IMR-90 (cell line): ENCODE results near the gene AFAP1L2. TPM values are rescaled to one million over a fixed set of nuclear protein-coding genes. Genes with fewer than 3 reads are reported as not detected.

Experiments
- ATAC-seq: fragments of 200-7000 bp; cut with Tn5 transposase; 2 replicates; pipeline ENCODE4 v1.9.1; 2020; ENCODE audit warnings: low read depth, mild to moderate bottlenecking, moderate library complexity
- BruUV-seq: library from RNA; stranded (reverse); fragments of 400-500 nt; replicated peaks from 2 replicates; lab custom pipeline; 2021; lab: Mats Ljungman, UMichigan
- CTCF ChIA-PET: fragments of 300-600 bp; formaldehyde crosslinking; extraction: SDS; loops from one replicate; lab custom pipeline; 2021; ENCODE audit warnings: antibody characterized with exemption; lab: Yijun Ruan, JAX
- POLR2A ChIA-PET: fragments of 300-600 bp; sonication (Branson Sonifier 250); formaldehyde crosslinking; loops from one replicate; lab custom pipeline; 2022; ENCODE audit warnings: antibody characterized with exemption; ENCODE audit not compliant: unreplicated experiment; lab: Charles Lee
- DNase-seq: peaks from one replicate; pipeline ENCODE4 v3.0.0; 2013
- H2AFZ ChIP-seq: replicated peaks from 2 replicates; pipeline ENCODE3; 2013; ENCODE audit warnings: low read length, mild to moderate bottlenecking; ENCODE audit not compliant: poor library complexity
- H2AK5ac ChIP-seq: 2 replicates; pipeline ENCODE4 v1.6.1; 2013; ENCODE audit warnings: low read depth, low read length, inconsistent platforms
- H2AK9ac ChIP-seq: replicated peaks from 2 replicates; pipeline ENCODE3; 2013; ENCODE audit warnings: mild to moderate bottlenecking, low read depth, low read length, moderate library complexity; ENCODE audit not compliant: poor library complexity
- H2BK120ac ChIP-seq: 2 replicates; pipeline ENCODE4 v1.6.1; 2013; ENCODE audit warnings: low read depth, low read length, inconsistent platforms
- H2BK15ac ChIP-seq: 3 replicates; pipeline ENCODE4 v1.6.1; 2013; ENCODE audit warnings: low read depth, low read length, inconsistent platforms
- H2BK20ac ChIP-seq: 2 replicates; pipeline ENCODE4 v1.6.1; 2013; ENCODE audit warnings: low read depth, mild to moderate bottlenecking, inconsistent platforms, low read length, moderate library complexity
- H2BK5ac ChIP-seq: 2 replicates; pipeline ENCODE4 v1.6.1; 2013; ENCODE audit warnings: mild to moderate bottlenecking, low read depth, low read length, inconsistent platforms; ENCODE audit not compliant: poor library complexity, severe bottlenecking
- H3K14ac ChIP-seq: replicated peaks from 2 replicates; pipeline ENCODE4 v1.6.1; 2013; ENCODE audit warnings: low read depth, low read length, inconsistent platforms
- H3K18ac ChIP-seq: 2 replicates; pipeline ENCODE4 v1.6.1; 2013; ENCODE audit warnings: low read depth, low read length, control low read depth
- H3K23ac ChIP-seq: 2 replicates; pipeline ENCODE4 v1.6.1; 2013; ENCODE audit warnings: low read depth, low read length, inconsistent platforms
- H3K27ac ChIP-seq: 2 replicates; pipeline ENCODE4 v1.5.1; 2013; ENCODE audit warnings: mild to moderate bottlenecking, control low read depth, low read length; ENCODE audit not compliant: insufficient read depth
- H3K27me3 ChIP-seq: 2 replicates; pipeline ENCODE4 v1.6.1; 2013; ENCODE audit warnings: low read length; ENCODE audit not compliant: control insufficient read depth, insufficient read depth
- H3K36me3 ChIP-seq: 2 replicates; pipeline ENCODE4 v1.6.1; 2013; ENCODE audit warnings: low read length, mixed read lengths; ENCODE audit not compliant: control insufficient read depth, insufficient read depth
- H3K4ac ChIP-seq: 2 replicates; pipeline ENCODE4 v1.6.1; 2013; ENCODE audit warnings: low read depth, low read length, inconsistent platforms
- H3K4me1 ChIP-seq: 2 replicates; pipeline ENCODE4 v1.6.1; 2013; ENCODE audit warnings: low read length, mixed read lengths; ENCODE audit not compliant: control insufficient read depth, insufficient read depth
- H3K4me2 ChIP-seq: 2 replicates; pipeline ENCODE4 v1.6.1; 2013; ENCODE audit warnings: low read depth, mild to moderate bottlenecking, control low read depth, low read length, moderate library complexity
- H3K4me3 ChIP-seq: 2 replicates; pipeline ENCODE4 v1.5.1; 2013; ENCODE audit warnings: low read depth, mild to moderate bottlenecking, control low read depth, low read length, moderate library complexity; ENCODE audit not compliant: insufficient read depth
- H3K56ac ChIP-seq: 2 replicates; pipeline ENCODE4 v1.6.1; 2013; ENCODE audit warnings: low read length, inconsistent platforms; ENCODE audit not compliant: insufficient read depth; ENCODE audit errors: extremely low read depth
- H3K79me1 ChIP-seq, 2 experiments: 2 replicates each; pipeline ENCODE4 v1.6.1; 2013; ENCODE audit warnings: low read length in 2 of 2, inconsistent platforms in 1 of 2, low read depth in 1 of 2
- H3K9ac ChIP-seq: 2 replicates; pipeline ENCODE4 v1.6.1; 2013; ENCODE audit warnings: low read depth, low read length, control low read depth
- H3K9me1 ChIP-seq: 2 replicates; pipeline ENCODE4 v1.6.1; 2013; ENCODE audit warnings: low read length, inconsistent platforms; ENCODE audit not compliant: insufficient read depth
- H3K9me3 ChIP-seq: 2 replicates; pipeline ENCODE4 v1.6.1; 2013; ENCODE audit warnings: low read length; ENCODE audit not compliant: control insufficient read depth, insufficient read depth
- H4K20me1 ChIP-seq: 2 replicates; pipeline ENCODE4 v1.6.1; 2013; ENCODE audit warnings: low read length, inconsistent platforms; ENCODE audit not compliant: insufficient read depth
- H4K5ac ChIP-seq: 2 replicates; pipeline ENCODE4 v1.6.1; 2013; ENCODE audit warnings: mild to moderate bottlenecking, low read depth, low read length, control low read depth
- H4K8ac ChIP-seq, 2 experiments: 2 replicates each; pipeline ENCODE4 v1.6.1; 2013; ENCODE audit warnings: low read depth in 2 of 2, low read length in 2 of 2, control low read depth in 1 of 2, inconsistent platforms in 1 of 2
- H4K91ac ChIP-seq: 2 replicates; pipeline ENCODE4 v1.6.1; 2013; ENCODE audit warnings: low read depth, low read length, inconsistent platforms; ENCODE audit not compliant: insufficient read depth
- MAZ ChIP-seq: IDR thresholded peaks from 2 replicates; pipeline ENCODE4 v1.6.1; 2012; ENCODE audit warnings: low read depth, mild to moderate bottlenecking, low read length, improper control_type of control experiment, moderate library complexity, borderline replicate concordance
- MXI1 ChIP-seq: IDR thresholded peaks from 2 replicates; pipeline ENCODE4 v1.6.1; 2012; ENCODE audit warnings: low read depth, mild to moderate bottlenecking, low read length, moderate library complexity, borderline replicate concordance
- NFE2L2 ChIP-seq: fragments of 150-350 bp; IDR thresholded peaks from 2 replicates; pipeline ENCODE4 v1.6.1; 2016; ENCODE audit warnings: low read depth, mild to moderate bottlenecking, low read length
- POLR2A ChIP-seq: IDR thresholded peaks from 2 replicates; pipeline ENCODE4 v1.6.1; 2012; ENCODE audit warnings: mild to moderate bottlenecking, low read depth, low read length
- WGBS, 2 experiments: methylation state at CpG; one replicate each; pipeline versions ENCODE4 v1.1.5 to v1.1.7; 2013; ENCODE audit warnings: missing lambda C conversion rate in 2 of 2; ENCODE audit not compliant: insufficient read length in 1 of 2; ENCODE audit errors: extremely low coverage in 2 of 2; 5-methylcytosine and 5-hydroxymethylcytosine counted together
- dilution Hi-C: fragments of 300-500 bp; cut with HindIII; formaldehyde crosslinking; loops from one replicate; pipeline ENCODE4 v1.14.3; 2018; ENCODE audit warnings: low sequenced_read_pairs; ENCODE audit not compliant: unreplicated experiment
- in situ Hi-C: fragments of 300-500 bp; cut with MboI; formaldehyde crosslinking; loops from 3 replicates; pipeline ENCODE4 v1.14.3; 2019; ENCODE audit warnings: low sequenced_read_pairs, inconsistent platforms, mixed read lengths
- intact Hi-C: fragments of 100-400 bp; cut with micrococcal nuclease; formaldehyde crosslinking; loops from 2 replicates; pipeline ENCODE4 v1.10.0; 2022
- polyA plus RNA-seq, 3 experiments: library from polyadenylated mRNA; depleted of rRNA; stranded (reverse); fragments of >200 nt; gene quantifications; 2 replicates each; pipeline ENCODE4 v1.2.3, GENCODE V29; 2012; ENCODE audit warnings: low replicate concordance in 1 of 3
- total RNA-seq: library from RNA; depleted of rRNA; stranded (reverse); fragments of >200 nt; gene quantifications from 2 replicates; pipeline ENCODE4 v1.2.3, GENCODE V29; 2012
- TF ChIP-seq, protein P1 (sequence below): conservative IDR thresholded peaks from 2 replicates; pipeline ENCODE4 v1.5.1; 2012; ENCODE audit warnings: mild to moderate bottlenecking, low read depth, low read length, improper control_type of control experiment

The AFAP1L2 gene
- total and polyA plus RNA-seq, 2 of the 4 experiments (the other 2 are of a cell fraction) = under 0.01 to 0.10 TPM

DNA sequence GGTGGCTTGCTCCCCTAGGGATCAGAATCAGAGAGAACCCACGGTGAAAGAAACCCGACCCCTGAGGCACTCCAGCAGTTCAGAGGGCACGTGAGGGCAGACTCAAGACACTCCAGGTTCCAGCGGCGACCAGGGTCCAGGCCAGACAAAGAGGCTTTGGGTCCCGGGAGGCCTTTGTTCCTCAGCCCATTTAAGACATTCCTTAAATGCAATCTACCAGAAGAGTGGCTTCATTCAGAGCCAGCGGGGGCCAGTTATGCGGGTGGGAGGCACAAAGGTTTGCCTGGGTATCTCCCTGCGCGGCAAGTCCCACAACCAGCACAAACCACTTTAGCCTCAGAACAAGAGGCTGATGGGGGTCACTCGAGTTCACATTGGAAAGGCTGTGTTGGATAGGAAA is 53.6 kb downstream of the AFAP1L2 start:
- Histone ChIP-seq H3K14ac (no peak overlapping the region), H3K79me1 (no peaks in the 10 kb centered on the region), H2AK9ac (no peak overlapping the region), H3K56ac (no peak overlapping the region), H4K91ac (no peak overlapping the region), H2BK5ac (no peak overlapping the region), H3K27me3 (peaks cover 3% of the 10 kb centered on the region), H2AK5ac (no peak overlapping the region), H3K18ac (no peak overlapping the region), H3K27ac (no peak overlapping the region), H2BK20ac (no peak overlapping the region), H3K4ac (no peak overlapping the region), H2BK15ac (no peak overlapping the region), H3K9me1 (no peaks in the 10 kb centered on the region), H3K36me3 (no peaks in the 10 kb centered on the region), H3K4me3 (no peak overlapping the region), H3K9ac (no peak overlapping the region), H4K20me1 (no peaks in the 10 kb centered on the region), H4K8ac (no peak overlapping the region), H3K9me3 (no peaks in the 10 kb centered on the region), H2BK120ac (no peak overlapping the region), H2AFZ (no peak overlapping the region), H3K23ac (no peak overlapping the region), H4K5ac (no peak overlapping the region), H3K4me1 (peaks cover 5% of the 10 kb centered on the region; the same call in 1 of the 2 replicates), H3K4me2 (no peak overlapping the region)
- TF ChIP-seq MXI1 (no peak), POLR2A (no peak), NFE2L2 (no peak), MAZ (no peak)
- TF ChIP-seq, protein P1, sequence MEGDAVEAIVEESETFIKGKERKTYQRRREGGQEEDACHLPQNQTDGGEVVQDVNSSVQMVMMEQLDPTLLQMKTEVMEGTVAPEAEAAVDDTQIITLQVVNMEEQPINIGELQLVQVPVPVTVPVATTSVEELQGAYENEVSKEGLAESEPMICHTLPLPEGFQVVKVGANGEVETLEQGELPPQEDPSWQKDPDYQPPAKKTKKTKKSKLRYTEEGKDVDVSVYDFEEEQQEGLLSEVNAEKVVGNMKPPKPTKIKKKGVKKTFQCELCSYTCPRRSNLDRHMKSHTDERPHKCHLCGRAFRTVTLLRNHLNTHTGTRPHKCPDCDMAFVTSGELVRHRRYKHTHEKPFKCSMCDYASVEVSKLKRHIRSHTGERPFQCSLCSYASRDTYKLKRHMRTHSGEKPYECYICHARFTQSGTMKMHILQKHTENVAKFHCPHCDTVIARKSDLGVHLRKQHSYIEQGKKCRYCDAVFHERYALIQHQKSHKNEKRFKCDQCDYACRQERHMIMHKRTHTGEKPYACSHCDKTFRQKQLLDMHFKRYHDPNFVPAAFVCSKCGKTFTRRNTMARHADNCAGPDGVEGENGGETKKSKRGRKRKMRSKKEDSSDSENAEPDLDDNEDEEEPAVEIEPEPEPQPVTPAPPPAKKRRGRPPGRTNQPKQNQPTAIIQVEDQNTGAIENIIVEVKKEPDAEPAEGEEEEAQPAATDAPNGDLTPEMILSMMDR = no peak
- no peak for ATAC-seq
- in situ Hi-C loops (no loop called here), intact Hi-C loops (no loop called here), dilution Hi-C loops (no loop called here)
- BruUV-seq = no TSS peak
- POLR2A ChIA-PET = no interaction called here
- no peak for DNase-seq
- 73% methylated on average over 5 of the region's 11 CpGs; no CpG with 5 or more reads in 1 of the 2 experiments for WGBS, 2 experiments
- CTCF ChIA-PET = no interaction called here
